CD4-positive, alpha-beta memory T cell (primary cell): Measurements from ENCODE around the gene RHO. TPM values are rescaled to one million over a fixed set of nuclear protein-coding genes. Genes with fewer than 3 reads are reported as not detected.

ENCODE experiments used
- CTCF ChIA-PET: fragments of 350-600 bp; sonication (Branson Sonifier 250); formaldehyde crosslinking; loops from one replicate; lab custom pipeline; 2021; ENCODE audit warnings: inconsistent platforms; ENCODE audit not compliant: partially characterized antibody; lab: Charles Lee
- POLR2A ChIA-PET: fragments of 350-600 bp; sonication (Branson Sonifier 250); formaldehyde crosslinking; loops from one replicate; lab custom pipeline; 2021; ENCODE audit not compliant: partially characterized antibody; lab: Charles Lee
- DNase-seq, 5 donors: peaks; one replicate each; pipeline versions ENCODE4 v3.0.0 to v3.0.0-alpha.2; 2020 to 2022; ENCODE audit warnings: mixed read lengths in 1 of 5
- H3K27ac ChIP-seq: one replicate; pipeline ENCODE4 v1.7.0; 2013; ENCODE audit warnings: low read depth, low read length
- H3K27me3 ChIP-seq: 2 replicates; pipeline ENCODE4 v1.7.0; 2013; ENCODE audit warnings: mild to moderate bottlenecking, low read length, moderate library complexity; ENCODE audit not compliant: insufficient read depth
- H3K36me3 ChIP-seq: 2 replicates; pipeline ENCODE4 v1.7.0; 2013; ENCODE audit warnings: mild to moderate bottlenecking, low read length, moderate library complexity; ENCODE audit not compliant: insufficient read depth
- H3K4me1 ChIP-seq: 2 replicates; pipeline ENCODE4 v1.7.0; 2013; ENCODE audit warnings: mild to moderate bottlenecking, low read length, moderate library complexity; ENCODE audit not compliant: insufficient read depth
- H3K4me3 ChIP-seq, 2 donors: one replicate each; pipeline ENCODE4 v1.7.0; 2013; ENCODE audit warnings: low read length in 2 of 2, mild to moderate bottlenecking in 1 of 2
- H3K9me3 ChIP-seq, 2 donors: one replicate each; pipeline ENCODE4 v1.7.0; 2013; ENCODE audit warnings: low read length in 2 of 2, control low read depth in 1 of 2; ENCODE audit not compliant: control insufficient read depth in 1 of 2
- H3K27ac Mint-ChIP-seq, 7 donors: one replicate each; pipeline ENCODE4 v1.8.0; 2020 to 2021; ENCODE audit warnings: mixed read lengths in 7 of 7, mild to moderate bottlenecking in 6 of 7, inconsistent platforms in 3 of 7, moderate library complexity in 3 of 7
- H3K27me3 Mint-ChIP-seq, 2 donors: one replicate each; pipeline ENCODE4 v1.8.0; 2020 to 2021; ENCODE audit warnings: mixed read lengths in 2 of 2
- H3K36me3 Mint-ChIP-seq, 2 donors: one replicate each; pipeline ENCODE4 v1.8.0; 2020 to 2021; ENCODE audit warnings: mixed read lengths in 2 of 2, inconsistent platforms in 1 of 2, mild to moderate bottlenecking in 1 of 2
- H3K4me1 Mint-ChIP-seq, 4 donors: one replicate each; pipeline ENCODE4 v1.8.0; 2020 to 2021; ENCODE audit warnings: mixed read lengths in 4 of 4, mild to moderate bottlenecking in 1 of 4
- H3K4me3 Mint-ChIP-seq, 8 donors: one replicate each; pipeline ENCODE4 v1.8.0; 2020 to 2021; ENCODE audit warnings: mixed read lengths in 8 of 8, mild to moderate bottlenecking in 7 of 8, moderate library complexity in 6 of 8, inconsistent platforms in 3 of 8
- H3K9me3 Mint-ChIP-seq, 8 donors: one replicate each; pipeline ENCODE4 v1.8.0; 2020 to 2021; ENCODE audit warnings: mixed read lengths in 8 of 8, mild to moderate bottlenecking in 5 of 8, inconsistent platforms in 3 of 8, moderate library complexity in 1 of 8
- intact Hi-C: fragments of 100-400 bp; cut with micrococcal nuclease; formaldehyde crosslinking; loops from one replicate; pipeline ENCODE4 v1.15.1; 2023
- polyA plus RNA-seq, 2 donors: library from polyadenylated mRNA; unstranded; fragments of 300-500 nt; fragmentation: Illumina TruSeq; gene quantifications; one replicate each; pipeline ENCODE4 v1.2.3, GENCODE V29; 2021
- total RNA-seq, 2 experiments: library from RNA; stranded (reverse); gene quantifications; one replicate each; pipeline ENCODE4 v1.2.3, GENCODE V29; 2021

Gene RHO
- total and polyA plus RNA-seq, 4 experiments from 2014 or later, result not detected

DNA sequence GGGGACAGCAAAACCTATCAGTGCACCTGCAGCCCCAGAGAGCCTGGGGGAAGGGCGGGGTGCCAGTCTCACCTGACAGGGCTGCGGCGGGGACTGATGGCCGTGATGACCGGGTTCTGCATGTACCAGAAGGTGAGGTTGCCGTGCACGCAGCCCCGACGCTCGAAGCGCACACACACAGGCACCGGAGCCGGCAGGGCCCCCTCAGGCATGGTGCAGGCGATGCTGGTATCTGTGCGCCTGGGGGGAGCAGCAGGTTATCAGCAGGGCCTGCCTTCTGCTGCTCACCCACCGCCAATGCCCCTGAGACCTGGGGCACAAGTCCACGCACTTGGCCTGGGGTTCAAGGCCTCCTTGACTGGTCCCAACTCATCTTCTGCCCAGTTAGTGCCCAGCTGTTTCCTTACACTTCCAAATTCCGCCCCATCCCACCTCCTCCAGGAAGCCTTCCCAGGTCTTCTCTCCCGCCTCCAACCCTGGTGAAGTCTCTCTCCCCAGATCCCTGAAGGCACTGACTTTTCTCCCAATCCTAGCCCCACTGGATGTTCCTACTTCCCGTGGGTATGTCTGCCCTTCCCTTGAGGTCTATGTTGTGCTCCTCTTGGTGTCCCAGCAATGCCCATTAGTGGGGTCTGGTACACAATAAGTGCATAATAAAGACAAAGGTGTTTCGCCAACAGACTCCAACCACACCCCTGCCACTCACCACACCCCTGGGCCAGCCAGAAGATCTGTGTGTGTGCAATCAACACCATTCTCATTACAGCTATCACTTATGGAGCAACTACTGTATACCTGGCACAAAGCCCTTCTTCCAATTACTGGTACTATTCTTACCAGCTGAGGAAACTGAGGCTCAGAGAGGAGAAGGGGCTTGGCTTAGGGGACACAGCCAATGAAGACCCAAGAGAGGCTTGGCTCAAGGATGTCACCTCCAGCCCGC, 43.4 kb downstream of the RHO start:
- Mint-ChIP-seq H3K36me3 (peaks cover 2 to 7% of the 10 kb centered on the region in 2 donors), H3K27ac (peak overlapping the region in 4 of 7 donors; percentile 41 to 82 (median 60)), H3K27me3 (no peaks in the 10 kb centered on the region), H3K4me3 (no peak overlapping the region), H3K9me3 (peaks cover 0 to 2% (median 0%) of the 10 kb centered on the region in 8 donors), H3K4me1 (peaks cover 11 to 42% (median 25%) of the 10 kb centered on the region in 4 donors)
- ChIA-PET POLR2A (no interaction called here), CTCF (no interaction called here)
- H3K27ac ChIP-seq, result no peak overlapping the region
- no peak overlapping the region for H3K4me3 ChIP-seq
- H3K4me1 ChIP-seq, result peaks cover 27% of the 10 kb centered on the region
- no peaks in the 10 kb centered on the region for H3K36me3 ChIP-seq
- intact Hi-C loops, result no loop called here
- no peaks in the 10 kb centered on the region for H3K27me3 ChIP-seq
- H3K9me3 ChIP-seq, result no peaks in the 10 kb centered on the region
- no peak for DNase-seq

DNA sequence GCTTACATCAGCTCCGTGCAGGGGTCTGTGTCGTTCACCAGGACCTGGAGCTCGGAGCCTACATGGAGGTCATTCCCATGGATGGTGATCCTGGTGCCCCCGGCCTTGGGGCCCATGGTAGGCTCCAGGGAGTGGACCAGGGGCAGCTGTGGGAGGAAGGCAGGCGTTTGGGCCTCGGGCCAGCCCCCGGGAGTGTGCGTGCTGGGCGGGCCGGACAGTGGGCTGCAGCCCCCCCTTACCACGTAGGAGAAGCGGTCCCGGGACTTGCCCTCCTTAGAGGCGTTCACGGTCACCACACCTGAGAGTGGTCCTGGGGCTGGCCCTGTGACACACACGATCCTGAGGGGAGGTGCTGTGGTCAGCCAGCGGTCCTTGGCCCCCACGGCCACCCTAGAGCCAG, 44.2 kb downstream of the RHO start:
- intact Hi-C loops, result no loop called here
- H3K4me1 Mint-ChIP-seq, result peaks cover 13 to 48% (median 29%) of the 10 kb centered on the region in 4 donors

DNA sequence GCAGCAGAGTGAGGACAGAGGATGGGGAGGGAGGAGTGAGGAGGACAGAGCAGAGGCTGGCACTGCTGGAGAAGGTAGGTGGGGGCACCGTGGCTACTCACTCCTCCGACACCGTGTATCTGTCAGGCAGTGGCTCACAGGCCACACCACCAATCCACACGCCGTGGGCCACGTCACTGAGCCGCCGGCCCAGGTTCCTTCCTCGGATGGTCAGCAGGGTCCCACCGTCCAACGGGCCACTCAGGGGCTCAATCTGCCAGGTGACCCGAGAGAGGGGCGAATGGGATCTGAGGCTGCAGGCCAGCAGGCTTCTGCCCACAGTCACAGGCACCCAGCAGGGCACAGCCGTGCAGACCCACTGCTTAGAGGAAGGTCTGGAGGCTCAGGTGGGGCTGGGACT, 45.1 kb downstream of the RHO start:
- Histone ChIP-seq H3K27ac (no peak overlapping the region), H3K27me3 (no peaks in the 10 kb centered on the region), H3K4me3 (no peak overlapping the region), H3K9me3 (no peaks in the 10 kb centered on the region), H3K36me3 (no peaks in the 10 kb centered on the region), H3K4me1 (peaks cover 42% of the 10 kb centered on the region)
- no peak for DNase-seq
- intact Hi-C loops, result no loop called here
- Mint-ChIP-seq H3K36me3 (peaks cover 2 to 7% of the 10 kb centered on the region in 2 donors), H3K4me3 (no peak overlapping the region), H3K4me1 (peaks cover 15 to 52% (median 35%) of the 10 kb centered on the region in 4 donors), H3K27me3 (no peaks in the 10 kb centered on the region), H3K27ac (peak overlapping the region in 4 of 7 donors; percentile 74 to 91 (median 86)), H3K9me3 (peaks cover 0 to 2% (median 0%) of the 10 kb centered on the region in 8 donors)
- POLR2A ChIA-PET, result no interaction called here
- CTCF ChIA-PET, result no interaction called here

More for the DNA sequence above, 44.2 kb downstream of the RHO start:
- H3K27me3 Mint-ChIP-seq, result no peaks in the 10 kb centered on the region
- H3K36me3 Mint-ChIP-seq, result peaks cover 2 to 7% of the 10 kb centered on the region in 2 donors
- ChIA-PET CTCF (no interaction called here), POLR2A (no interaction called here)
- Histone ChIP-seq H3K27me3 (no peaks in the 10 kb centered on the region), H3K36me3 (no peaks in the 10 kb centered on the region), H3K27ac (no peak overlapping the region), H3K4me3 (no peak overlapping the region), H3K4me1 (peaks cover 33% of the 10 kb centered on the region), H3K9me3 (no peaks in the 10 kb centered on the region)
- peaks cover 0 to 2% (median 0%) of the 10 kb centered on the region in 8 donors for H3K9me3 Mint-ChIP-seq
- DNase-seq, result no peak
- H3K4me3 Mint-ChIP-seq, result no peak overlapping the region
- H3K27ac Mint-ChIP-seq, result peak overlapping the region in 2 of 7 donors; percentile 78 to 81

DNA sequence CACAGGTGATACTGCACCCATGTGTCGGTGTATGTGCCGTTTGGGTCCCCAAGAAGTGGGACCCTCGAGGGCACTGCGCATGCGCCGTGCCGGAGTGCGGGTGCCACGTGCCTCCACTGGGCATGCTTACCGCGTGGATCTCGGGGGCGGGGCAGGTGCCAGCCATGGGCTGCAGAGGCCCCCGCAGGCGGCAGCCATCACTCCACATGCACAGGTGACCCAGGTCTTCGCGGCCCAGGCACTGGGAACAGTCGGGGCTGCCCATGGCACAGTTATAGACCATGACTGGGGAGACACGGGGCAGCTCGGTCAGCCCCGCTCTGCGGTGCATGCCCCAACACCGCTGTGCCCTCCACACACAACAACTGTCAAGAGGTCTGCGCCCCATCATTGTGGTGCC, 45.8 kb downstream of the RHO start:
- Mint-ChIP-seq H3K36me3 (peaks cover 2 to 7% of the 10 kb centered on the region in 2 donors), H3K4me1 (peaks cover 14 to 53% (median 35%) of the 10 kb centered on the region in 4 donors), H3K9me3 (peaks cover 0 to 2% (median 0%) of the 10 kb centered on the region in 8 donors), H3K27me3 (no peaks in the 10 kb centered on the region), H3K27ac (peak overlapping the region in 5 of 7 donors; percentile 60 to 95 (median 75)), H3K4me3 (no peak overlapping the region)
- H3K27me3 ChIP-seq, result no peaks in the 10 kb centered on the region
- H3K9me3 ChIP-seq, result no peaks in the 10 kb centered on the region
- no peak for DNase-seq
- no peak overlapping the region for H3K4me3 ChIP-seq
- no peak overlapping the region for H3K27ac ChIP-seq
- H3K4me1 ChIP-seq, result peaks cover 49% of the 10 kb centered on the region
- POLR2A ChIA-PET, result interaction anchor here (6.2 kb wide), 1 partner anchor 31 kb away, joined by 154 read pairs; the partner anchor contains the start of gene PLXND1
- CTCF ChIA-PET, result no interaction called here
- no peaks in the 10 kb centered on the region for H3K36me3 ChIP-seq
- intact Hi-C loops, result no loop called here

DNA sequence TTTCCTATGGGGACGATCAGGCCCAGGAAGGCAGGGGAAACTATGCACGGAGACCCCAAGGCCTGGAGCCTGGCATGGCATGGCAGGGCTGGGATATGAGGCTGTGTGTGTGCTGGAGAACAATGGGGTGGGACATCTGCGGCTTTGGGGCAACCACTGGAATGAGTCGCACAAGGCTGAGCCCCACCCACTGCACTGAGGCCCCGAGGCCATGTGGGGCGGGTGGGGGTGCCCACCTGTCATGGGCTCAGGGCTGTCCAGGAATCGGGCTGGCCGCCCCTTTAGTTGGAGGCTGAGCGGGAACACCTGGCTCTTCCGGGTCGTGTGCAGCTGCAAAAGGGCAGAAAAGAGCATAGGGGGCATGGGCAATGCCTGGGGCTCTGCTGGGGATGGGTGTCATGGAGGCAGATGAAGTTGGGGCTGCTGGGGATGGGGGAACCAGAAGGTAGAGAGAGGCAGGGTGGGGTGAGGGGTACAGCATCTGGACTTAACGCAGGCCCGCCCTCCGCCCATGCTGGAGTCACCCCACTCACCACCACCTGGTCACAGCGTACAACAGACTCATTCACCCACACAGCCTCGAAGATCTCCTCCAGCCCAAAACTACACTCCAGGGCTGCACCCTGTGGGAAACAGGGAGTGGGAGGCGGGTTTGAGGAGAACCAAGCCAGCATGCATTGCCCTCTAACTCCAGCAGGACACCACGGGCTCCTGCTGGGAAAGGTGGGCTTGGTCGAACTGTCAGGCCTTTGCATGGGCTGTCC, 47.0 kb downstream of the RHO start:
- Mint-ChIP-seq H3K4me1 (peaks cover 17 to 54% (median 38%) of the 10 kb centered on the region in 4 donors), H3K27me3 (no peaks in the 10 kb centered on the region), H3K4me3 (peak overlapping the region in 1 of 8 donors; percentile 30), H3K36me3 (peaks cover 1 to 7% of the 10 kb centered on the region in 2 donors), H3K27ac (peak overlapping the region; percentile 90 to 98 (median 98)), H3K9me3 (peaks cover 0 to 4% (median 0%) of the 10 kb centered on the region in 8 donors)
- Histone ChIP-seq H3K36me3 (no peaks in the 10 kb centered on the region), H3K4me3 (no peak overlapping the region), H3K4me1 (peaks cover 54% of the 10 kb centered on the region), H3K27me3 (no peaks in the 10 kb centered on the region), H3K27ac (no peak overlapping the region), H3K9me3 (no peaks in the 10 kb centered on the region)
- CTCF ChIA-PET, result interaction anchor here (1.0 to 2.4 kb wide), 4 partner anchors 18 to 85 kb away, joined by 3 to 14 read pairs (median 12); no protein-coding TSS in a partner anchor
- no peak for DNase-seq
- intact Hi-C loops, result no loop called here
- POLR2A ChIA-PET, result interaction anchor here (1.3 to 6.2 kb wide), 11 partner anchors 9 to 259 kb away, joined by 3 to 154 read pairs (median 17); partner anchors contain the start of genes IFT122, MBD4 and PLXND1

DNA sequence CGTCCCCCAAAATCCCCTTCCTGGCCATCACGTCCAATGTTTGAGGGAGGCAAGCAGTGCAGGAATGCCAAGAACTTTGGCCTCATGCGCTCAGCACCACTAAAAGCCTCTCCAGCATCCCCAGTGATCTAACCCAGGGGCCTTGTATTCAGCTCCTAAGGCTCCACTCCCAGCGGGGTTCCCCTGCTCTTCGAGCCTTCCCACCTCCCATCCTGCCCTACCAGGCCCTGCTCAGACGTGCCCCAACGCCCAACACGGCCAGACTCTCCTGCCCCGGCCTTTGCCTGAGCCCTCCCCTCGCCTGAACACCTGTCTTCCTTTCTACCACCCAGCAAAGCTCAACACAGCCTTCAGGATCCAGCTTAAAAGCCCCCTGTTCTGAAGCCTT, 47.6 kb downstream of the RHO start:
- Histone ChIP-seq H3K4me3 (peak overlapping the region in 1 of 2 donors; percentile 12), H3K36me3 (no peaks in the 10 kb centered on the region), H3K27ac (peak overlapping the region; percentile 67), H3K27me3 (no peaks in the 10 kb centered on the region), H3K9me3 (no peaks in the 10 kb centered on the region), H3K4me1 (peaks cover 54% of the 10 kb centered on the region)
- H3K36me3 Mint-ChIP-seq, result peaks cover 1 to 7% of the 10 kb centered on the region in 2 donors
- CTCF ChIA-PET, result interaction anchor here (1.0 to 2.4 kb wide), 5 partner anchors 18 to 86 kb away, joined by 3 to 14 read pairs (median 12); no protein-coding TSS in a partner anchor
- peak overlapping the region in 7 of 8 donors; percentile 10 to 79 (median 58) for H3K4me3 Mint-ChIP-seq
- no peaks in the 10 kb centered on the region for H3K27me3 Mint-ChIP-seq
- peaks cover 0 to 4% (median 0%) of the 10 kb centered on the region in 8 donors for H3K9me3 Mint-ChIP-seq
- POLR2A ChIA-PET, result interaction anchor here (1.1 to 6.2 kb wide), 14 partner anchors 10 to 260 kb away, joined by 3 to 154 read pairs (median 16); partner anchors contain the start of genes IFT122, MBD4 and PLXND1
- peak overlapping the region; percentile 90 to 98 (median 98) for H3K27ac Mint-ChIP-seq
- DNase-seq, result no peak
- peaks cover 17 to 57% (median 39%) of the 10 kb centered on the region in 4 donors for H3K4me1 Mint-ChIP-seq
- intact Hi-C loops, result no loop called here
